A673 (cell line): ENCODE measurements around the gene RAB36. TPM values are rescaled to one million over a fixed set of nuclear protein-coding genes. Genes with fewer than 3 reads are reported as not detected.

Source experiments
- BruUV-seq: library from RNA; stranded (reverse); fragments of 400-500 nt; replicated peaks from 2 replicates; lab custom pipeline; 2021; lab: Mats Ljungman, UMichigan
- CTCF ChIA-PET: fragments of 300-600 bp; sonication (Branson Sonifier 250); formaldehyde crosslinking; loops from one replicate; lab custom pipeline; 2022; ENCODE audit warnings: antibody characterized with exemption; lab: Charles Lee
- POLR2A ChIA-PET: fragments of 300-600 bp; sonication (Branson Sonifier 250); formaldehyde crosslinking; loops from one replicate; lab custom pipeline; 2022; ENCODE audit warnings: antibody characterized with exemption; ENCODE audit not compliant: low non-redundant PET; lab: Charles Lee
- DNase-seq: peaks from one replicate; pipeline ENCODE4 v3.0.0-alpha.2; 2015; ENCODE audit warnings: low spot score
- H3K27ac ChIP-seq: fragments of 200-600 bp; sonication (generic); 2 replicates; pipeline ENCODE4 v1.5.1; 2016; ENCODE audit warnings: mixed run types, low read depth, mild to moderate bottlenecking, mixed read lengths, antibody characterized with exemption, low read length; ENCODE audit not compliant: poor library complexity, severe bottlenecking
- H3K27me3 ChIP-seq: fragments of 200-600 bp; sonication (generic); replicated peaks from 2 replicates; pipeline ENCODE4 v1.6.1; 2017; ENCODE audit warnings: mixed run types, low read depth, mild to moderate bottlenecking, mixed read lengths, antibody characterized with exemption, low read length; ENCODE audit not compliant: insufficient read depth, poor library complexity
- H3K36me3 ChIP-seq: fragments of 200-600 bp; sonication (generic); 2 replicates; pipeline ENCODE4 v1.6.1; 2016; ENCODE audit warnings: mixed run types, mild to moderate bottlenecking, mixed read lengths, antibody characterized with exemption, low read length; ENCODE audit not compliant: insufficient read depth, poor library complexity, severe bottlenecking
- H3K4me1 ChIP-seq: fragments of 200-600 bp; sonication (generic); 2 replicates; pipeline ENCODE4 v1.6.1; 2017; ENCODE audit warnings: mixed run types, mild to moderate bottlenecking, mixed read lengths, antibody characterized with exemption, low read length; ENCODE audit not compliant: insufficient read depth, poor library complexity, severe bottlenecking
- H3K4me3 ChIP-seq: fragments of 200-600 bp; sonication (generic); 2 replicates; pipeline ENCODE4 v1.5.1; 2016; ENCODE audit warnings: low read depth, mixed run types, mild to moderate bottlenecking, mixed read lengths, low read length; ENCODE audit not compliant: poor library complexity, severe bottlenecking
- H3K9me3 ChIP-seq: fragments of 200-600 bp; sonication (generic); 2 replicates; pipeline ENCODE4 v1.6.1; 2016; ENCODE audit warnings: mixed run types, low read depth, mild to moderate bottlenecking, mixed read lengths, antibody characterized with exemption, low read length; ENCODE audit not compliant: poor library complexity, severe bottlenecking
- CTCF ChIP-seq: fragments of 300-800, 200-600 bp; sonication (generic); conservative IDR thresholded peaks from 2 replicates; pipeline ENCODE4 v1.5.1; 2017; ENCODE audit warnings: low read depth, mild to moderate bottlenecking, antibody characterized with exemption, low read length, moderate library complexity, mixed read lengths
- EZH2 ChIP-seq: fragments of 200-600 bp; sonication (generic); IDR thresholded peaks from 2 replicates; pipeline ENCODE4 v1.6.1; 2017; ENCODE audit warnings: borderline replicate concordance, low read depth, mild to moderate bottlenecking, mixed read lengths, antibody characterized with exemption, low read length; ENCODE audit not compliant: poor library complexity, severe bottlenecking
- intact Hi-C: fragments of 100-400 bp; cut with micrococcal nuclease; formaldehyde crosslinking; loops from one replicate; pipeline ENCODE4 v1.10.0; 2022; ENCODE audit not compliant: unreplicated experiment
- total RNA-seq: library from RNA; stranded (reverse); gene quantifications from 2 replicates; pipeline ENCODE4 v1.2.3, GENCODE V29; 2021

Gene RAB36
- total RNA-seq, 1 experiment from 2014 or later: 4.1 TPM

- ChIA-PET CTCF (interaction anchor here (0.7 kb wide), 1 partner anchor 112 kb away, joined by 5 read pairs; no protein-coding TSS in a partner anchor), POLR2A (interaction anchor here (0.6 kb wide), 1 partner anchor 29 kb away, joined by 10 read pairs; no protein-coding TSS in a partner anchor)
- no peaks in the 10 kb centered on the region for H3K4me1 ChIP-seq
- intact Hi-C loops: no loop called here
- H3K4me3 ChIP-seq: no peak overlapping the region
- no peak for DNase-seq
- no TSS peak for BruUV-seq
- no peaks in the 10 kb centered on the region for H3K36me3 ChIP-seq
- H3K9me3 ChIP-seq: no peaks in the 10 kb centered on the region
- no peaks in the 10 kb centered on the region for H3K27me3 ChIP-seq
- no peak for TF ChIP-seq EZH2
- TF ChIP-seq CTCF: no peak
- no peak overlapping the region for H3K27ac ChIP-seq
These were observed 18.8 kb downstream of the RAB36 start for GRCh38 chr22:23164091-23164490.

- no peak for TF ChIP-seq EZH2
- TF ChIP-seq CTCF: no peak
- intact Hi-C loops: no loop called here
- H3K36me3 ChIP-seq: no peaks in the 10 kb centered on the region
- no peaks in the 10 kb centered on the region for H3K4me1 ChIP-seq
- ChIA-PET CTCF (no interaction called here), POLR2A (interaction anchor here (0.7 kb wide), 1 partner anchor 13 kb away, joined by 3 read pairs; no protein-coding TSS in a partner anchor)
- H3K27me3 ChIP-seq: no peaks in the 10 kb centered on the region
- no peak overlapping the region for H3K27ac ChIP-seq
- H3K4me3 ChIP-seq: no peak overlapping the region
- BruUV-seq: no TSS peak
- no peak for DNase-seq
- H3K9me3 ChIP-seq: no peaks in the 10 kb centered on the region
These were observed 21.0 kb downstream of the RAB36 start for GRCh38 chr22:23166042-23166831.

- ChIA-PET CTCF (no interaction called here), POLR2A (interaction anchor here (0.7 kb wide), 1 partner anchor 13 kb away, joined by 3 read pairs; no protein-coding TSS in a partner anchor)
- no peak for DNase-seq
- Histone ChIP-seq H3K4me3 (no peak overlapping the region), H3K27ac (no peak overlapping the region), H3K36me3 (no peaks in the 10 kb centered on the region), H3K9me3 (no peaks in the 10 kb centered on the region), H3K27me3 (no peaks in the 10 kb centered on the region), H3K4me1 (no peaks in the 10 kb centered on the region)
- intact Hi-C loops: no loop called here
- TF ChIP-seq EZH2 (no peak), CTCF (no peak)
- BruUV-seq: no TSS peak
These were observed 21.8 kb downstream of the RAB36 start for GRCh38 chr22:23166841-23167616.
